Measurements from ENCODE around the gene IMPA2. TPM values are rescaled to one million over a fixed set of nuclear protein-coding genes. Genes with fewer than 3 reads are reported as not detected.
A peak's percentile ranks its signal among the peaks of the same experiment; 100 is the strongest.
"Not testable (repeated sequence)": the region's sequence is repeated elsewhere in the genome, so short reads cannot be mapped to it uniquely, and the experiment has no call there.

Gene IMPA2
- total RNA-seq, 1 experiment from 2014 or later = 51.1 TPM

- no peak for DNase-seq (ENCODE audit: extremely low read depth, low read depth)
Observed at GRCh38 chr18:12027046-12027445, 45.7 kb downstream of the IMPA2 start.

DNA sequence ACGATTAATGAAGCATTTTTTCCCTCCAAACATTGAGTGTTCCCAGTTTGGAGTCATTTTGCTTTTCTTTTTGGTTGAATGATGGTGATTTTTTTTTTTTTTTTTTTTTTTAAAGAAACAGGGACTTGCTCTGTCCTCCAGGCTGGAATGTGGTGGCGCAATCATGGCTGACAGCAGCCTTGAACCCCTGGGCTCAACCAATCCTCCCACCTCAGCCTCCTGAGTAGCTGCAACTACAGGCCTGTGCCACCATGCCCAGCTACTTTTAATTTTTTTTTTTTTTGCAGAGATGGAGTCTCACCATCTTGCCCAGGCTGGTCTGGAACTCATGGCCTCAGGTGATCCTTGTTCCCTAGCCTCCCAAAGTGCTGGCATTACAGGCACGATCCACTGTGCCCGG is 46.2 kb downstream of the IMPA2 start:
- DNase-seq (ENCODE audit: extremely low read depth, low read depth) = no peak

- no peak for DNase-seq (ENCODE audit: extremely low read depth, low read depth)
Observed at GRCh38 chr18:12028040-12028628, 46.8 kb downstream of the IMPA2 start.

DNA sequence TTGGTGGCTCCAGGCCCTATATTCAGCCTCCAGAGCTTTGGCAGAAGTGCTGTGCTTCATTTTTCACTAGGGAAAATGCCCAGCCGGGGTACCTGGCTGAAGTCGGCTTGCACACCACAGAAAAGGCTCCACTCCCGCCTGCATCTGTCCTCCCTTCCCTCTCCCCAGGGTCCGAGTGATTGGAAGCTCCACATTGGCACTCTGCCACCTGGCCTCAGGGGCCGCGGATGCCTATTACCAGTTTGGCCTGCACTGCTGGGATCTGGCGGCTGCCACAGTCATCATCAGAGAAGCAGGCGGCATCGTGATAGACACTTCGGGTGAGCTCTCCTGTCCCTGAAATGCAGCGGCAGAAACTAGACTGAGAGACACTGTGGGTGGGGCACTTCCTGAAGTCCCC is 47.4 kb downstream of the IMPA2 start:
- no peak for DNase-seq (ENCODE audit: extremely low read depth, low read depth)

DNA sequence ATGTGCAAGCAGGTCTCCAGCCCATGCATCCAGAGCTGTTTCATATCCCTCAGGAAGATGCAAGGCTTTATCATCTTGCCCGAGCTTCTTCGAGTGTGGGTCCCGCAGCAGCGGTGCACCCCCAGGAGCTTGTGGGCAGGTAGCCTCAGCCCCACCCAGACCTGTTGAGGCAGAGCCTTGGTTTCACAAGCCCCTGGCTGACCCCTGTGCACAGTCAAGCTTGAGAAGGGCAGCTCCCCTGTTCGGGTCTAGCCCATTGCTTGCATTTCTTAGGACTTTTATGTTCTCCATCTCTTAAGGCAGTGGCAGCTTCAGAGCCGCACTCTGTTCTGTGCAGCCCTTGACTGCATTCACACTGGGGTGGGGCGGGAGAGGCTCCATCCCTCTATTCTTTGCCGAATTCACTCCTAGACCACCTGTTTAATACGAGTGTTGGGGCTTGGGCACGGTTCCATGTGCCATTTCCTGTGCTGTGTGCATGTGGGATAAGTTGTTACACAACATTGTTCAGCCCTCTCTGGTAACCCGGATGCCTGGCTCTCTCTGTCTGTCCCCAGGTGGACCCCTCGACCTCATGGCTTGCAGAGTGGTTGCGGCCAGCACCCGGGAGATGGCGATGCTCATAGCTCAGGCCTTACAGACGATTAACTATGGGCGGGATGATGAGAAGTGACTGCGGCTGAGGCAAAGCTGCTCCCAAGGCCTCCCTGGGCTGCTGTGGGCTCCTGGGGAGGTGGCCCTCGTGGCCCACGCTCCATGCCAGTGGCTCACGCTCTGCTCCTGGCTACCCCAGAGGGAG is 48.7 kb downstream of the IMPA2 start:
- no peak for DNase-seq (ENCODE audit: extremely low read depth, low read depth)

DNA sequence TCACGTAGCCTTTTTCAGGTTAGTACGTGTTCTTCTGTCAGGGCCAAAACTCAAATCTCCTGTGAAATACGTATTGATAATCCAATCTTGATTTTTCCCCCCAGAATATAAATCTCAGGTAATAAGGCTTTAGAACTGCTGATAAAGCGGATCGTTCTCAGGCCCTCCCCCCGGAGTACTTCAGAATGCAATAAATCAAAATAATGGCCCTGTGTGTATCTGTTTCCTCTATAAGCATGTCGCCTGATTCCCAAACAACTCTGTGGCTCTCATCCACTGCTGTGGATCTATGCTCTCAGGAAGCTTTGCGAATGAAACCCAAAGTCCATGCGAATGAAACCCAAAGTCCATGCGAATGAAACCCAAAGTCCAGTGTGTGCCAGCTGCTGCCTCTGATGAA is 49.4 kb downstream of the IMPA2 start:
- DNase-seq (ENCODE audit: extremely low read depth, low read depth) = no peak

DNA sequence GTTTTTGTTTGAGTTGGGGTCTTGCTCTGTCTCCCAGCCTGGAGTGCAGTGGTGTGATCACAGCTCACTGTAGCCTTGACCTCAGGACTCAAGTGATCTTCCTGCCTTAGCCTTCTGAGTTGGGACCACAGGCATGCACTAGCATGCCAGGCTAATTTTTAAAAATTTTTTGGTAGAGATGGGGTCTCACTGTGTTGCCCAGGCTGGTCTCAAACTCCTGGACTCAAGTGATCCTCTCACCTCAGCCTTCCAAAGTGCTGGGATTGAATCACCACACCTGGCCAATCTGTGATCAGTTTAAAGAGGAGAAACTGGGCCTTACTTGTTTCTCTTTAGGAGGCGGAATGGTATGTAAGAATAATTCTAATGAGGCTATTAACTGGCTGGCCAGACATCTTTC is 49.9 kb downstream of the IMPA2 start:
- no peak for DNase-seq (ENCODE audit: extremely low read depth, low read depth)

- DNase-seq (ENCODE audit: extremely low read depth, low read depth) = no peak
Observed at GRCh38 chr18:12031846-12032245, 50.5 kb downstream of the IMPA2 start.

- no peak for DNase-seq (ENCODE audit: extremely low read depth, low read depth)
Observed at GRCh38 chr18:12032786-12033642, 51.7 kb downstream of the IMPA2 start.

- no peak for DNase-seq (ENCODE audit: extremely low read depth, low read depth)
Observed at GRCh38 chr18:12033643-12034025, 52.3 kb downstream of the IMPA2 start.

DNA sequence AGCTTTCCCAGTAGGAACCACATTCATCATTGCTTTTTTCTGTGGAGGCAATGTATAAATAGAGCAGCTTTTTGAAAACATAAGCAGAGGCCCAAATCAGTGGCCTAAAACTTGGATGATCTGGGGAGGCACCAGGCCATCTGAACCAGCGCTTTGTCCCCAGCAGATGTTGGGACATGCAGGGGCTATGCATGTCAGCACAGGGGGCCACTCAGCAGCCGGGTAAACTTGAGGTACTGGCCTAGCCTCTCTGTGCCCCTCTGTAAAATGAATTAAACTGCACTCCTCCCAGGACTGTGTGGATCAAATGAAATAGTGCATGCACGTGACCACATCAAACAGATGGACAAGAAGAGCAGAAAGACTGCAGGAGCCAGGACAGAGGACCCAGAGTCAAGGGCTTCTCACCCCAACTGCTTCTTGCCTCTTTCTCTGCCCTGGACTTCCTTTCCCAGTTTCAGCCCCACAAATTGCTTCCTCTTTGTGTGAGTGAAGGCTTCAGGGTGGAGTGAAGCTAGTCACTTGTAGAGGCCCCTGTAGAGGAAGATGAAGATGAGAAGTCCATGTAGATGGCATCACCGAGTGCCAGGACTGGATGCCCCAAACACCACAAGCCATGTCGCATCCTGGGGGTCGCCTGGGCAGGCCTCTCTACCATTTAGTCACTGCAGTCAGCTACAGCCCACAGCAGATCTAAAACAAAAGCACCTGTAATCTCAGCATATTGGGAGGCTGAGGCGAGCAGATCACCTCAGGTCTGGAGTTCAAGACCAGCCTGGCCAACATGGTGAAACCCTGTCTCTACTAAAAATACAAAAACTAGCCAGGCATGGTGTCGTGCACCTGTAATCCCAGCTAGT is 53.2 kb downstream of the IMPA2 start:
- DNase-seq (ENCODE audit: extremely low read depth, low read depth) = no peak

DNA sequence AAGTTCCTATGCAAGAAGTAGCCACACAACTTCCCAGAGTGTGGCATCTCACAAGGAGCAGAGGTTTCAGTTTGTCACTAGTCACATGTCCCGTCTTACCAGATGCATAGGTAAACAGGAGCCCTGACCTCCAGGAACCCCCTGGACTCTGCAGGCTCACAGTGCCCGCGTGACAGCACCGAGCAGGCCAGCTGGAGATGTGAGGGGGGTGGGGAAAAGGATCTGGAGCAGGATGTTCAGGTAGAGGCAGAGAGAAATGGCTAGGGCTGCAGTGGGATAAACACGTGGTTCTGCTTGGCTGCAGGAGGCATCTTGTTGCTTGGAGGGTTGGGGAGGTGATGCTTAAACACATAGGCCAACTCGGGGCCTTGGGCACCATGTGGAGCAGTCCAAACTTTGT is 54.2 kb downstream of the IMPA2 start:
- no peak for DNase-seq (ENCODE audit: extremely low read depth, low read depth)

GRCh38 chr18:12036201-12036751 is 55.0 kb downstream of the IMPA2 start:
- no peak for DNase-seq (ENCODE audit: extremely low read depth, low read depth)

DNA sequence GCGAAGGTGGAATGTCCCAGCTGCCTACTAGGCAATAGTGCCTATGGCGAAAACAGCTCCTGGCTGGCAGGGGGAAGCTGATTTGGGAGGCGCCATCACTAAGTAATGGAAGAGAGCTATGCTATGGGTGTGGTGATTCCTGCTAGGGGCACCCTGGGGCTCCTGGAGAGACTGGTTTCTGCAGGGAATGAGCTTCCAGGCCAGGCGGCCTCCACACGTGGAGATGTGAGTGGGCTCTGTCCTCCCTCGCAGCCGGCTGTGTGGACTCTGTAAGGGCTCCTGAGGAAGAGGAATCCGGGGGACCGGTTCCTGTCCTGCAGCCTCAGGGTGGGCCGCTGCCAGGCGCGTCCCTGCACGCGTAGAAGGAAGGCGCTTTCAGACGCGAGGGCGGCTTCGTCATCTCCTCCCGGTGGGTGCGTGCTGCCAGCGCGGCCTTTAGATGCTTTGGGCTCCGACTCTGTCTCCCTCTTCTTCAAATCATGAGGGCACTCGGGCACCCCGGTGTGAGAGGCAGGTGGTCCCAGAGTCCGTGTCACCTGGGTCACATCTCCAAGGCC is 56.9 kb downstream of the IMPA2 start:
- DNase-seq (ENCODE audit: extremely low read depth, low read depth) = no peak

DNA sequence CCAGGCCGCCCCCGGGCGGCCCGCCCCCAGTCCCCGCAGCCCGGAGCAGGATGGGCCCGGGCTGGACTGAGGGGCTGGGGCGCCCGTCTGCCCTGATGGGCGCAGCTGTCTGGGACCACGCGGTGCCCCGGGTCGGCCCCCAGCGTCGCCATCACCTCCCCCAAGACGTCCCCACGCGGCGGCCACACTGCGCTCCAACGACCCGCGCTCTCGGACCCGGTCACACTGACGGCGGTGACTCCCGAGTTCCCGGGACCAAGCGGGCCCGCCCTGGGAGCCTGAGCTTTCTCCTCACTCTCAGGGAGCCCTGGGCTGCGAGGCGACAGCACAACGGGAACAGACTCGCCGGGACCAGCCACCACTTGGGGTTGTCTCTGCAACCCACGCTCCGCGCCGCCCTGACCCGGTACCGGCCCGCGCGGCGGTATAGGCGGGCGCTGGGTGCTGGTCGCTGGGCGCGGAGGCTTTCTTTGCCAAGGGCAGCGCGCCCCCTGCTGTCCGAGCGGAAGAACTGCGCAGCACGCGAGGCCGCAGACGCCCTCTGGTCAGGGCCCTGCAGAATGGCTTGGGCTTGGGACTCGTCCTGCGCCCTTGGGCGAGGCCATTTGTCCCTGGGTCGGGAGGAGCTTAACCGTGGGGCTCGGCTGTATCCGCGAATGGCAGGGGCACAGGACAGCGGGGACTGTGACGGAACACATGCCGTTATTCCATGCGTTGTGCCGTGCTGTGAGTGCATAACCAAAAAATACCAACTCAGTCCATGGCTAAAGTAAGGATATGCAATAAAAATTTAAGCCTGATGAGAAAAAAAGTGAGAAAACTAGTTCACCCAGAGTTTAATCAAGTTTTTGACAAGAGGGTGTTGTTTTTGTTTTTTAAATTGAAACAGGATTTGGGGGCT is 57.6 kb downstream of the IMPA2 start:
- peak; percentile 62 for DNase-seq (ENCODE audit: extremely low read depth, low read depth)

- DNase-seq (ENCODE audit: extremely low read depth, low read depth) = not testable (repeated sequence)
Observed at GRCh38 chr18:12039540-12039930, 58.2 kb downstream of the IMPA2 start.

DNA sequence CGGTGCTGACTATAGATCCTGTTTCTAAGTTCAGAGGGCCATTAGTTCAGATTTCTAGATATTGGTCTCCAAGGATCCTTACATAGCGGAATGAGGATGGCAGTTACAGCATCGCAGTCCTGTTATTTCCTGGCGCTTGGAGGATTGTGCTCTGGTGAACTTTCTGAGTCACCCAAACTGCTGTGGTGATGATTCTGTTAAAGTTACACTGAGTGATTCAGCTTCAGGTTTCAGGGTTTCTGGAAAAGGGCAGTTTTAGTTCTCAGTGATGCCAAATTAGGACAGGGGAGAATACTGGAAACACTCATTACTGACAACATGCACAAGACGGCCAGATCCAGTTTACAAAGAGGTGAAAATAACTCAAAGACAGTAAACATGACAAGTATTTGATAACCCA is 60.3 kb downstream of the IMPA2 start:
- DNase-seq (ENCODE audit: extremely low read depth, low read depth) = no peak

DNA sequence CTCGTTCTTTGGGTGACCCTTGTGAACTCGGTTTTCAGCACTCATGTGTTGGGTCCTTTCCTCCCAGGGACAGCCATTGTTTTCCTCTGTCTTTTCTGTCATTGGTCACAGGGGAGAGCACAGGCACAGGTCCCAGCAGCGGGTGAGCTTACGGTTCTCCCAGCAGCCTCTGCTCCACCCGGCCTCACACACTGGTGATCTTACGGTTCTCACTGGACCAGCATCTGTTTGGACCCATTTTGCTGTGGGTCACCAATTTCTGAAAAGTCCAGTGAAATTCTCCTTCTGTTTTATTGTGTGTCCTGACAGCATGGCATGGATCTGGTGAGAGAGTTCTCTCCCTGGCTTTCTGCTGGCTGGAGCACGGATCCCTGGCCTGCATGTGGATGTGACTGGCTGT is 62.5 kb downstream of the IMPA2 start:
- DNase-seq (ENCODE audit: extremely low read depth, low read depth) = no peak

DNA sequence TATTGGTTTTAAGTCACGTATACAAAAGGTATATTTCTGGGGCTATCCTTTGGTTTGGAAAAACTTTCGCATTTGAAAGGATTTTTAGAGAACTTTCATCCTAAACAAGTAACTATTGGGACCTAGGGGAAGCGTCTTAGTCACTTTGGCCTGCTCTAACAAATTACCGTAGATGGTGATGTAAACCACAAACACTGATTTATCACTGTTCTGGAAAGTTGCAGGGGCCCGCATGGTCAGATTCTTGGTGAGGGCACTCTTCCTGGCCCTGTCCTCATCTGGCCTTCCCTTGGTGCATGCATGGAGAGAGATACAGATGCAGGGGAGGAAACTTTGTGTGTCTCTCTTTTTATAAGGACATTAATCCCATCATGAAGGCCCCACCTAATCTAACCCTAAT is 63.3 kb downstream of the IMPA2 start:
- DNase-seq (ENCODE audit: extremely low read depth, low read depth) = no peak

Measured in NCI-H460 (cell line).